IMR-90 (cell line): ENCODE data around the gene FTCDNL1. TPM values are rescaled to one million over a fixed set of nuclear protein-coding genes. Genes with fewer than 3 reads are reported as not detected.

Source experiments
- ATAC-seq: fragments of 200-7000 bp; cut with Tn5 transposase; 2 replicates; pipeline ENCODE4 v1.9.1; 2020; ENCODE audit warnings: low read depth, mild to moderate bottlenecking, moderate library complexity
- BruUV-seq: library from RNA; stranded (reverse); fragments of 400-500 nt; replicated peaks from 2 replicates; lab custom pipeline; 2021; lab: Mats Ljungman, UMichigan
- CTCF ChIA-PET: fragments of 300-600 bp; formaldehyde crosslinking; extraction: SDS; loops from one replicate; lab custom pipeline; 2021; ENCODE audit warnings: antibody characterized with exemption; lab: Yijun Ruan, JAX
- POLR2A ChIA-PET: fragments of 300-600 bp; sonication (Branson Sonifier 250); formaldehyde crosslinking; loops from one replicate; lab custom pipeline; 2022; ENCODE audit warnings: antibody characterized with exemption; ENCODE audit not compliant: unreplicated experiment; lab: Charles Lee
- DNase-seq: peaks from one replicate; pipeline ENCODE4 v3.0.0; 2013
- H2AFZ ChIP-seq: replicated peaks from 2 replicates; pipeline ENCODE3; 2013; ENCODE audit warnings: low read length, mild to moderate bottlenecking; ENCODE audit not compliant: poor library complexity
- H2AK5ac ChIP-seq: 2 replicates; pipeline ENCODE4 v1.6.1; 2013; ENCODE audit warnings: low read depth, low read length, inconsistent platforms
- H2AK9ac ChIP-seq: replicated peaks from 2 replicates; pipeline ENCODE3; 2013; ENCODE audit warnings: mild to moderate bottlenecking, low read depth, low read length, moderate library complexity; ENCODE audit not compliant: poor library complexity
- H2BK120ac ChIP-seq: 2 replicates; pipeline ENCODE4 v1.6.1; 2013; ENCODE audit warnings: low read depth, low read length, inconsistent platforms
- H2BK15ac ChIP-seq: 3 replicates; pipeline ENCODE4 v1.6.1; 2013; ENCODE audit warnings: low read depth, low read length, inconsistent platforms
- H2BK20ac ChIP-seq: 2 replicates; pipeline ENCODE4 v1.6.1; 2013; ENCODE audit warnings: low read depth, mild to moderate bottlenecking, inconsistent platforms, low read length, moderate library complexity
- H2BK5ac ChIP-seq: 2 replicates; pipeline ENCODE4 v1.6.1; 2013; ENCODE audit warnings: mild to moderate bottlenecking, low read depth, low read length, inconsistent platforms; ENCODE audit not compliant: poor library complexity, severe bottlenecking
- H3K14ac ChIP-seq: replicated peaks from 2 replicates; pipeline ENCODE4 v1.6.1; 2013; ENCODE audit warnings: low read depth, low read length, inconsistent platforms
- H3K18ac ChIP-seq: 2 replicates; pipeline ENCODE4 v1.6.1; 2013; ENCODE audit warnings: low read depth, low read length, control low read depth
- H3K23ac ChIP-seq: 2 replicates; pipeline ENCODE4 v1.6.1; 2013; ENCODE audit warnings: low read depth, low read length, inconsistent platforms
- H3K27ac ChIP-seq: 2 replicates; pipeline ENCODE4 v1.5.1; 2013; ENCODE audit warnings: mild to moderate bottlenecking, control low read depth, low read length; ENCODE audit not compliant: insufficient read depth
- H3K27me3 ChIP-seq: 2 replicates; pipeline ENCODE4 v1.6.1; 2013; ENCODE audit warnings: low read length; ENCODE audit not compliant: control insufficient read depth, insufficient read depth
- H3K36me3 ChIP-seq: 2 replicates; pipeline ENCODE4 v1.6.1; 2013; ENCODE audit warnings: low read length, mixed read lengths; ENCODE audit not compliant: control insufficient read depth, insufficient read depth
- H3K4ac ChIP-seq: 2 replicates; pipeline ENCODE4 v1.6.1; 2013; ENCODE audit warnings: low read depth, low read length, inconsistent platforms
- H3K4me1 ChIP-seq: 2 replicates; pipeline ENCODE4 v1.6.1; 2013; ENCODE audit warnings: low read length, mixed read lengths; ENCODE audit not compliant: control insufficient read depth, insufficient read depth
- H3K4me2 ChIP-seq: 2 replicates; pipeline ENCODE4 v1.6.1; 2013; ENCODE audit warnings: low read depth, mild to moderate bottlenecking, control low read depth, low read length, moderate library complexity
- H3K4me3 ChIP-seq: 2 replicates; pipeline ENCODE4 v1.5.1; 2013; ENCODE audit warnings: low read depth, mild to moderate bottlenecking, control low read depth, low read length, moderate library complexity; ENCODE audit not compliant: insufficient read depth
- H3K56ac ChIP-seq: 2 replicates; pipeline ENCODE4 v1.6.1; 2013; ENCODE audit warnings: low read length, inconsistent platforms; ENCODE audit not compliant: insufficient read depth; ENCODE audit errors: extremely low read depth
- H3K79me1 ChIP-seq, 2 experiments: 2 replicates each; pipeline ENCODE4 v1.6.1; 2013; ENCODE audit warnings: low read length in 2 of 2, inconsistent platforms in 1 of 2, low read depth in 1 of 2
- H3K9ac ChIP-seq: 2 replicates; pipeline ENCODE4 v1.6.1; 2013; ENCODE audit warnings: low read depth, low read length, control low read depth
- H3K9me1 ChIP-seq: 2 replicates; pipeline ENCODE4 v1.6.1; 2013; ENCODE audit warnings: low read length, inconsistent platforms; ENCODE audit not compliant: insufficient read depth
- H3K9me3 ChIP-seq: 2 replicates; pipeline ENCODE4 v1.6.1; 2013; ENCODE audit warnings: low read length; ENCODE audit not compliant: control insufficient read depth, insufficient read depth
- H4K20me1 ChIP-seq: 2 replicates; pipeline ENCODE4 v1.6.1; 2013; ENCODE audit warnings: low read length, inconsistent platforms; ENCODE audit not compliant: insufficient read depth
- H4K5ac ChIP-seq: 2 replicates; pipeline ENCODE4 v1.6.1; 2013; ENCODE audit warnings: mild to moderate bottlenecking, low read depth, low read length, control low read depth
- H4K8ac ChIP-seq, 2 experiments: 2 replicates each; pipeline ENCODE4 v1.6.1; 2013; ENCODE audit warnings: low read depth in 2 of 2, low read length in 2 of 2, control low read depth in 1 of 2, inconsistent platforms in 1 of 2
- H4K91ac ChIP-seq: 2 replicates; pipeline ENCODE4 v1.6.1; 2013; ENCODE audit warnings: low read depth, low read length, inconsistent platforms; ENCODE audit not compliant: insufficient read depth
- BHLHE40 ChIP-seq: fragments of 150-350 bp; IDR thresholded peaks from 2 replicates; pipeline ENCODE4 v1.6.1; 2016; ENCODE audit warnings: mild to moderate bottlenecking, low read depth, low read length
- CEBPB ChIP-seq: IDR thresholded peaks from 2 replicates; pipeline ENCODE4 v1.6.1; 2012; ENCODE audit warnings: low read depth, low read length, improper control_type of control experiment
- CHD1 ChIP-seq: IDR thresholded peaks from 2 replicates; pipeline ENCODE4 v1.6.1; 2012; ENCODE audit warnings: low read depth, low read length, improper control_type of control experiment
- CTCF ChIP-seq: conservative IDR thresholded peaks from 2 replicates; pipeline ENCODE4 v1.5.1; 2012; ENCODE audit warnings: mild to moderate bottlenecking, low read depth, low read length, improper control_type of control experiment
- ELK1 ChIP-seq: fragments of 150-350 bp; IDR thresholded peaks from 2 replicates; pipeline ENCODE4 v1.6.1; 2016; ENCODE audit warnings: low read depth, mild to moderate bottlenecking, low read length, moderate library complexity, borderline replicate concordance
- FOS ChIP-seq: fragments of 150-350 bp; IDR thresholded peaks from 2 replicates; pipeline ENCODE4 v1.6.1; 2016; ENCODE audit warnings: low read depth, low read length
- MAFK ChIP-seq: IDR thresholded peaks from 2 replicates; pipeline ENCODE4 v1.6.1; 2012; ENCODE audit warnings: low read depth, low read length, improper control_type of control experiment
- MAZ ChIP-seq: IDR thresholded peaks from 2 replicates; pipeline ENCODE4 v1.6.1; 2012; ENCODE audit warnings: low read depth, mild to moderate bottlenecking, low read length, improper control_type of control experiment, moderate library complexity, borderline replicate concordance
- MXI1 ChIP-seq: IDR thresholded peaks from 2 replicates; pipeline ENCODE4 v1.6.1; 2012; ENCODE audit warnings: low read depth, mild to moderate bottlenecking, low read length, moderate library complexity, borderline replicate concordance
- NFE2L2 ChIP-seq: fragments of 150-350 bp; IDR thresholded peaks from 2 replicates; pipeline ENCODE4 v1.6.1; 2016; ENCODE audit warnings: low read depth, mild to moderate bottlenecking, low read length
- POLR2A ChIP-seq: IDR thresholded peaks from 2 replicates; pipeline ENCODE4 v1.6.1; 2012; ENCODE audit warnings: mild to moderate bottlenecking, low read depth, low read length
- RAD21 ChIP-seq: IDR thresholded peaks from 2 replicates; pipeline ENCODE4 v1.6.1; 2012; ENCODE audit warnings: low read length, improper control_type of control experiment
- RCOR1 ChIP-seq: IDR thresholded peaks from 2 replicates; pipeline ENCODE4 v1.6.1; 2012; ENCODE audit warnings: mild to moderate bottlenecking, low read length, improper control_type of control experiment; ENCODE audit not compliant: insufficient replicate concordance
- RFX5 ChIP-seq: IDR thresholded peaks from 2 replicates; pipeline ENCODE4 v1.8.0; 2012; ENCODE audit warnings: low read depth, mild to moderate bottlenecking, low read length, moderate library complexity
- SMC3 ChIP-seq: fragments of 150-350 bp; IDR thresholded peaks from 2 replicates; pipeline ENCODE4 v1.6.1; 2016; ENCODE audit warnings: low read depth, mild to moderate bottlenecking, antibody characterized with exemption, low read length, moderate library complexity
- USF2 ChIP-seq: fragments of 150-350 bp; IDR thresholded peaks from 2 replicates; pipeline ENCODE4 v1.6.1; 2017; ENCODE audit warnings: mild to moderate bottlenecking, antibody characterized with exemption, low read length, low read depth
- whole genome bisulfite sequencing, 2 experiments: methylation state at CpG; one replicate each; pipeline versions ENCODE4 v1.1.5 to v1.1.7; 2013; ENCODE audit warnings: missing lambda C conversion rate in 2 of 2; ENCODE audit not compliant: insufficient read length in 1 of 2; ENCODE audit errors: extremely low coverage in 2 of 2; 5-methylcytosine and 5-hydroxymethylcytosine counted together
- dilution Hi-C: fragments of 300-500 bp; cut with HindIII; formaldehyde crosslinking; loops from one replicate; pipeline ENCODE4 v1.14.3; 2018; ENCODE audit warnings: low sequenced_read_pairs; ENCODE audit not compliant: unreplicated experiment
- in situ Hi-C: fragments of 300-500 bp; cut with MboI; formaldehyde crosslinking; loops from 3 replicates; pipeline ENCODE4 v1.14.3; 2019; ENCODE audit warnings: low sequenced_read_pairs, inconsistent platforms, mixed read lengths
- intact Hi-C: fragments of 100-400 bp; cut with micrococcal nuclease; formaldehyde crosslinking; loops from 2 replicates; pipeline ENCODE4 v1.10.0; 2022
- polyA plus RNA-seq, 3 experiments: library from polyadenylated mRNA; depleted of rRNA; stranded (reverse); fragments of >200 nt; gene quantifications; 2 replicates each; pipeline ENCODE4 v1.2.3, GENCODE V29; 2012; ENCODE audit warnings: low replicate concordance in 1 of 3
- total RNA-seq: library from RNA; depleted of rRNA; stranded (reverse); fragments of >200 nt; gene quantifications from 2 replicates; pipeline ENCODE4 v1.2.3, GENCODE V29; 2012

The FTCDNL1 gene
- total and polyA plus RNA-seq, 2 of the 4 experiments (the other 2 are of a cell fraction), result 0.18 to 0.21 TPM

- Histone ChIP-seq H3K56ac (no peak overlapping the region), H3K9ac (no peak overlapping the region), H3K23ac (no peak overlapping the region), H3K36me3 (no peaks in the 10 kb centered on the region), H3K79me1 (no peaks in the 10 kb centered on the region), H2BK120ac (no peak overlapping the region), H3K4me2 (no peak overlapping the region), H3K9me1 (no peaks in the 10 kb centered on the region), H4K20me1 (no peaks in the 10 kb centered on the region), H3K18ac (no peak overlapping the region), H2AK9ac (no peak overlapping the region), H3K4ac (no peak overlapping the region), H4K5ac (no peak overlapping the region), H4K91ac (no peak overlapping the region), H2BK15ac (no peak overlapping the region), H2AK5ac (no peak overlapping the region), H3K14ac (no peak overlapping the region), H3K9me3 (no peaks in the 10 kb centered on the region), H4K8ac (no peak overlapping the region), H2AFZ (no peak overlapping the region), H2BK20ac (no peak overlapping the region), H3K27me3 (no peaks in the 10 kb centered on the region; the same call in 1 of the 2 replicates), H3K4me1 (no peaks in the 10 kb centered on the region), H3K27ac (no peak overlapping the region), H2BK5ac (no peak overlapping the region), H3K4me3 (no peak overlapping the region)
- DNase-seq, result no peak
- intact Hi-C loops (no loop called here), in situ Hi-C loops (no loop called here), dilution Hi-C loops (no loop called here)
- ChIA-PET CTCF (no interaction called here), POLR2A (no interaction called here)
- ATAC-seq, result no peak
- no peak for TF ChIP-seq BHLHE40
- no peak for TF ChIP-seq RCOR1
- TF ChIP-seq RAD21, result no peak
- no peak for TF ChIP-seq NFE2L2
- no peak for TF ChIP-seq MXI1
- no peak for TF ChIP-seq FOS
- TF ChIP-seq RFX5, result no peak
- no peak for TF ChIP-seq POLR2A
- TF ChIP-seq MAFK, result no peak
- no peak for TF ChIP-seq ELK1
- TF ChIP-seq CHD1, result no peak
- no peak for TF ChIP-seq CEBPB
- no peak for TF ChIP-seq MAZ
- TF ChIP-seq SMC3, result no peak
- TF ChIP-seq USF2, result no peak
- TF ChIP-seq CTCF, result no peak
- no TSS peak for BruUV-seq
- WGBS, 2 experiments, result no CpG with 5 or more reads among the region's 2 CpGs
Observed at GRCh38 chr2:199777916-199778315, 73.1 kb downstream of the FTCDNL1 start.
